Inflammatory macrophage treated with lipopolysaccharide for 1 hour (primary cell): ENCODE measurements around the gene PLK5.
"Not testable (repeated sequence)": the region's sequence is repeated elsewhere in the genome, so short reads cannot be mapped to it uniquely, and the experiment has no call there.

Experiments used
- DNase-seq, 2 donors: peaks; one replicate each; pipeline ENCODE4 v3.0.0-alpha.2; 2020 to 2022

The PLK5 gene, protein sequence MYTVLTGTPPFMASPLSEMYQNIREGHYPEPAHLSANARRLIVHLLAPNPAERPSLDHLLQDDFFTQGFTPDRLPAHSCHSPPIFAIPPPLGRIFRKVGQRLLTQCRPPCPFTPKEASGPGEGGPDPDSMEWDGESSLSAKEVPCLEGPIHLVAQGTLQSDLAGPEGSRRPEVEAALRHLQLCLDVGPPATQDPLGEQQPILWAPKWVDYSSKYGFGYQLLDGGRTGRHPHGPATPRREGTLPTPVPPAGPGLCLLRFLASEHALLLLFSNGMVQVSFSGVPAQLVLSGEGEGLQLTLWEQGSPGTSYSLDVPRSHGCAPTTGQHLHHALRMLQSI

DNA sequence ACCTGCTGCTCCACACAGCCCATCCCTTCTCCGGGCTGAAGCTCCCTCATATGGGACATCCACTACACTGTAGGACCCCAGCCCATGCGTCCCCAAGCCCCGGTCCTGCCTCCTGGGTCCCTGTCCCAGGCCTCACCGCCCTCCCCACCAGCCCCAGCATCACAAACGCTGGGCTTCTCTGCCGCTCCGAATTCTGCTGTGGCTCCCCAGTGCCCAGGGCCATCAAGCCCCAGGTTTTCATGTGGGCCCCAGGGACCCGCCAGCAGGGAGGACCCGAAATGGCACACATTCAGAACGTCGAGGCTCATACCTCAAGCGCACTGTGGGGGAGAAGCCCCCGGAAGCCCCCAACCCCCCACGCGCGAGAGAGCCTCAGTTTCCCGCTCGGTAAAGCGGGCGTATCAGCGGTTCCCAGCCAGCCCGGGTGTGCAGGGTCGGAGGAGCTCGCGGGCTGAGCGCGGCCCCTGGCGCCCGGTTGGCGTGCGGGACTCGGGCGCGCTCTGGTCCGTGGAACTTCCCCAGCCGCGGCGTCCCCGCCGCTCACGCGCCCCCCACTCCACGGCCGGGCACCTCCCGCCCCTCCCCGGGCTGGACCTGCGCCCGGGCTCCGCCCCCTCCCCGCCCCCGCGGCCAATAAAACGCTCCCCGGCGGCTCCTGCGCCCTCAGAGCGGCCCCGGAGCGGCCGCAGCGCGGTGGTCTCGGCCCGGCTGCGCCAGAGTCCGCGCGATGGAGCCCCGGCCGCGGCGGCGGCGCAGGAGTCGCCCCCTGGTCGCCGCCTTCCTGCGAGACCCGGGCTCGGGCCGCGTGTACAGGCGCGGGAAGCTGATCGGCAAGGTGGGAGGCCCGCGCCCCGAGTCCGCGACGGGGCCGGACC, at the start of gene PLK5:
Gene PLK5, plus strand, starts transcription at position 666 of the 875 bp plus-strand sequence. CDS start 2,920 bp downstream, outside the sequence.
- DNase-seq: no peak

DNA sequence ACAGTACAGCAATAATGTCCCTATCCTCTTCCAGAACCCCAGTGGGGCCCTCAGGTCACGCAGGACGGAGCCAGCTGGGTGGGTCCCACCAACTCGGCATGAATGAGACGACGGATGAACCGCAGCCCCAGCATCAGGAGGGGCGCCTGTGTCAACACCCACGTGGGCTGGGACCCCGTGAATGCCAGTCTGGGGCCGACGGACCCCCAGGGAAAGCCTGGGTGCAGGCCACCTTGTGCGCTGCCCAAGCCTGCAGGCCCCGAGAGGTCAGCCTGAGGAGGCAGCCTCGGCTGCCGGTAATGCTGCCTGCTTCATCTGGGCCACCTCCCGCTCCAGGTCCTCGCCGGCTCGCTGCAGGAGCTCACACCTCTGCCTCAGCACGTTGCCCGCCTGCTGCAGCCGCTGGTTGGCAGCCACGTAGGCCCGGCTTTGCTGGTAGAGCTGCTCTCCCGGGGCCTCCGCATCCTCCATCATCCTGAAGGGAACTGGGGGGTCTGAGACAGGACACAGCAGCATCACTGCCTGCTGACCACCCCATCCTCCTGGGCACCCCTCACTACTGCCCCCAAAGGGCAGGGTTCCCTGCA, 49.0 kb upstream of the PLK5 start:
- DNase-seq: no peak

DNA sequence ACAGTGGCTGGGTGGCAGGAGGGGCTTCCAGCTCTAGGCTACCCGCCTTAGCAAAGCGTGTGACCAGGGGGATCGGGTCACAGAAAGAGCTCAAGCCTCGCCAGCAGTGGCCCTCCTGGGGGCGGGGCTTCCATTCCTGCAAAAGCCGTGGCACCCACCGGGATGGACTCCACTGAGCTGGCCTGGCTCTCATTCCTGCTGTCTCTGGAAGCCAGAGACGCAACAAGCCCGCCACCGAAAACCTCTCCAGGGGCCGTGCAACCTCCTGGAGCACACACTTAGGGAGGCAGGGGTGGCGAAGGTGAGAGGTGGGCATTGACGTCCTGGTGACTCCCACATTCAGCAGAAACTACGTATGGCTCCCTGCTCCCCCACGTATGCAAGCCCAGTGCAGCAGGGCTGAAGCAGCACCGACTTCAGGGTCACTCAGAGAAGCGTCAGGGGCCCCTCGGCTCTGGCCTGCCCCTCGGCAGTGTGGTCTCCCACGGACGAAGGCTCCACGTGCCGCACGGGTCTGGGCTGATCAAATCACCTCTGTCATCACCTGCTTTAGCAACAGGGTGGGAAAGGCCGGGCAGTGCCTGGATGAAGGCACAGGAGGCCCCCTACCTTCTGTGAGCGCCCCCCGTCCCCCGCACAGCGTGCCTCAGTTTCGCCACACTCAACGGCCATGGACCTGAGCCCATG, 48.0 kb upstream of the PLK5 start:
- no peak for DNase-seq

DNA sequence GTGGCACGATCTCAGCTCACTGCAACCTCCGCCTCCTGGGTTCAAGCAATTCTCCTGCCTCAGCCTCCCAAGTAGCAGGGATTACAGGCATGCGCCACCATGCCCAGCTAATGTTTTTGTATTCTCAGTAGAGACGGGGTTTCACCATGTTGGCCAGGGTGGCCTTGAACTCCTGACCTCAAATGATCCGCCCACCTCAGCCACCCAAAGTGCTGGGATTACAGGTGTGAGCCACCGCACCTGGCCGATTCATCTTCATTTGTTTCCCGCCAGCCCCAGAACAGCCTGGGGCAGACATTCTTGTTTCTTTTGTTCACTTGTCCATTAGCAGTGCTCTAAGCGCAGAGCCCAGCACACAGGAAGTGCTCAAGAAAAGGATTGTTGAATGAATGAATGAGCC, 46.8 kb upstream of the PLK5 start:
- not testable (repeated sequence) for DNase-seq

DNA sequence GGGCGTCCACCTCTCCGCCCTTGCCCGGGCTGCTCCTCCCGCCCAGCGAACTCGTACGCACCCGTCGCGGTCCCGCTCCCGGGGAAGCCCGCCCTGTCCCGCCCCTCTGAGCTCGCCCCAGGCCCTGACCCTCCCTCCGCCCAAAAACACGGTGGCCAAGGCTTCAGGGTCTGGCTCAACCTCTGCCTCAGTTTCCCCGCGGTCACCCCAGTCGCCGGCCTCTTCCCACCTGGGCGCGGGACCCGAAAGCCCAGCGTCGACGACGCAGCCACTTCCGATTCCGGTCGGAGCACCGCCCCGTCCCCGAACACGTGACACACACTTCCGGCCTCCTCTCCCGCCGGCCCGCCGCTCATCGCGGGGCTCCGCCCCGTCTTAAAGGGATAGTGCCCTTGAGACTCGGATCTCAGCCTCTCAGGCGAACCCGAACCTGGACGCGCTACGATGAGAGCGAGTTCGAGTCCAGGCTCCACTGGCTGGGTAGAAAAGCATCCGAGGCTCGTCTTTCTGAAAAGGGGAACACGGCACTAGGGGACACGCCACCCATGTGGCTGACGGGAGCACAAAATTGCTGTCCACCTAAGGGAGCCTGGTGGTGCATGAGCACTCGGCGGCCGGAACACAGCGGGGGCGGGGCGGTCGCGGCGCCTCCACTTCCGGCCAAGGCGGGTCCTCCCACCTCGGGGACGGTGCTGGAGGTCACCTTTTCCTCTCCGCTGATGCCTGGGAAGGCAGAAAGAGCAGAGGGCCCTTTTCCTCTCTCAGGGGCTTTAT, 44.8 kb upstream of the PLK5 start, which contains the start of gene C19orf25:
Gene C19orf25, minus strand, starts transcription at position 282 of the 774 bp plus-strand sequence. CDS start 312 bp downstream, outside the sequence.
- peak; percentile 92 to 97 for DNase-seq

DNA sequence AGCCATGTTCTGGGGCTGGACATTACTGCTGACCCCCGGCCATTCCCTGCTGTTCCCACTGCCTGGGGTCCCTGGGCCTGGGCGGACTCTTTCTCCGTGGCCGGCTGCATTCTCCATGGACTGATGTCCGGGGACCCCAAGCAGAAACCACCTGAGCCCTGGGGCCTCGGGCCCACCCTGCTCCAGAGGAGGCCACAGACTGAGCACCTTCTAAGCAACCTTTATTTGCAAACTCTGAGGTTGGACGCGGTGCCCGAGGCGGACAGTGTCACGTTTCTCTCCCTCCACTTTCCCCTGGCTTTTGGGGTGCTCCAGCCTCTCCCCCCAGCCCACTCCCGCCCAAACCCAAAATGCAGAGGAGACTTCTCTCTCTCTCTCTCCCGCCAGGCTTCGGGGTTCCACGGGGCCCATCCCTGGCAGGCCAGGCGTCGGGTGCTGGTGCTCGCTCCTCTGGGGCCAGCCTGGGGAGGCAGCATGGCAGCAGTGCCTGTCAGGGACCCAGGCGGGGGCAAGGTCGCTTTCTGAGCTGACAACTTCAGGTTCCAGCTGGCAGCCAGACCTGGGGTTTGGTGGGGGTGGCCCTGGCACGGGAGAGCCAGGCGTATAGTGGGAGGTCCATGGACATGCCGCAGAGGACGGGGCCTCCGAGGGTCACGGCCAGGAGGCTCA, 42.5 kb upstream of the PLK5 start:
- no peak for DNase-seq

DNA sequence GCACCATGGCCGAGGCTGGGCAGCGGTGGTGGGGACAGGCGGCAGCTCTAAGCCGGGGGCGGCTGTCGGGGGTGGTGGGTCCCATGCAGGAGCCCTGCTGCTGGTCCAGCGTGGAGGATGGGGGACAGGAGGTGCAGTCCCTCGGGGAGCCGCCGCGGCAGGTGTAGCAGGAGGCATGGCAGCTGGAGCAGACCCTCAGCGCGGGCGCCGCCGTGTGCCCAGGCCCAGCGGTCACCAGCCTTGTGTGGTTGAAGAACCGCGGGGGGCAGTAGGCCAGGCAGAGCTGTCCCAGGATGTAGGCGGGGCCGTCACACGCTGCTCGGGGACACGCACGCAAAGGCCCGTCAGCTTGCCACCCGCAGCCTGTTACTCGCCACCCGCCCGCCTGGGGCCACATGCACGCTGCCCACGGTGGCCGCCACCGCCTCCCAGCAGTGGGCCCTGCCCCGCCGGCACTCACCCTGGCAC, 42.0 kb upstream of the PLK5 start:
- no peak for DNase-seq

DNA sequence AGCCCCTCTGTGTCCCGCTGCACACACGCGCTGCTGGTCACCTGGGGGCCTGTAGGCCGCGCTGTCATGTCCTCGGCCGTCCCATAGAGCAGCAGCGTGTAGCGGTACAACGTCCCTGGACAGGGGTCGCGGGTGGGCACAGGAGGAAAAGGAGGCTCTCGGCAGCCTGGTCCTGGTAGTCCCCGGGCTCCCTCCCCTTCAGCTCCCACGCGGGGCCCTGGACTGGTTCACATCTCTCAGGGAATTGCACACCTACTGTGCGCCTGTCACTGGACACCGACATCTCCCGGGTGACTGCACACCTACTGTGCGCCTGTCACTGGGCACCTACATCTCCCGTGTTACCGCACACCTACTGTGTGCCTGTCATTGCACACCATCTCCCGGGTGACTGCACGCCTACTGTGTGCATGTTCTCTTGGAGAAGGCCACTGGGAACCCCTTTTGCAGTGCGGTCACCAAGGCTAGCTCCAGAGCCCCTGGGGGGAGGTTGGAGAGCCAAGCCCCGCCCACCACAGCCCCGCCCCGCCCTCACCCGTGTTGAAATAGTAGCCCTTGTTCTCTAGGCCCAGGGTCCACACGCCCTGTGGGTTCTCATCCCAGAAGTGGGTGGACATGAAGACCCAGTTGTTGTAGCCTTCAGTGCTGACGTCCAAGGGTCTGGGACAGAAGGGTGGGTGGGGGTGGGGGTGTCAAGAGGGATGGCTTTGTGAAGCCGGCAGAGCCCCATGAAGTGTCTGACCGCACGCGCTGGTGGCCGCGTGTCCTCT, 41.3 kb upstream of the PLK5 start:
- DNase-seq: no peak

DNA sequence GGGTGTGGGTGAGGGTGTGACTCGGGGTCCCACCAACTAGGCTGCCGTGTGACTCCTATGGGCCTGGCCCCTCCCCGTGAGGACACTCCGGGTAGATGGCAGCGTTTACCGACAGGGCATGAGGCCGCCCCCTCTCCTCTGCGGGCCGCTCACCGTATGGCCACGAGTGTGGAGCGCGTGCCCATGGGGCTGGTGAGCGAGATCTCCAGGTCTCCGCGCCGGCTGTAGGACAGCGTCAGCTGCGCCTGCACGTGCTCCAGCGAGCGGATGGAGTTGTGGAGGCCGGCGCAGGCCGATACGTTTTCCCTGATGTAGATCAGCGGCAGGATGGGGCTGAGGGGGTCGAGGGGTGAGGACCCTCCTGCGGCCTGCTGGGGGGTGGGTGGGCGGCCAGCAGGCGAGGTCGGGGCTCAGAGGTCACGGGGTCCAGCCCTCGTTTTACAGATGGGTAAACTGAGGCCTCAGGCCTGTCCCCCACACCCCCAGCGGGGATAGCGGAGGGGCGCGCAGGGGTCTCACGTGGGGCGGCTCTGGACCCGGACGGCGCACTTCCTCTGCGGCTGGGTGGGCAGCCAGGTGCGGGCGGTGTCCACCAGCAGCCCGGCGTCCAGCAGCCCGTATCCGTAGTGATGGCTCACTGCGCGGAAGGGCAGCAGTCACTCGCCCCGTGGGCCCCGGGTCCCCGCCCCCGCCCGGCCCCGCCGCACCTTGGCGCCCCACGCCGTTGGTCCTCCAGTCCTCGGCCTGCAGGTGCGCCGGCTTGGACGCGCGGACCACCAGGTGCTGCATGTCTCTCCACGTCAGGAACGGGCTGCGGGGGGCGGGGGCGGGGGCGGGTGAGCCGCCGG, 40.5 kb upstream of the PLK5 start:
- DNase-seq: no peak

DNA sequence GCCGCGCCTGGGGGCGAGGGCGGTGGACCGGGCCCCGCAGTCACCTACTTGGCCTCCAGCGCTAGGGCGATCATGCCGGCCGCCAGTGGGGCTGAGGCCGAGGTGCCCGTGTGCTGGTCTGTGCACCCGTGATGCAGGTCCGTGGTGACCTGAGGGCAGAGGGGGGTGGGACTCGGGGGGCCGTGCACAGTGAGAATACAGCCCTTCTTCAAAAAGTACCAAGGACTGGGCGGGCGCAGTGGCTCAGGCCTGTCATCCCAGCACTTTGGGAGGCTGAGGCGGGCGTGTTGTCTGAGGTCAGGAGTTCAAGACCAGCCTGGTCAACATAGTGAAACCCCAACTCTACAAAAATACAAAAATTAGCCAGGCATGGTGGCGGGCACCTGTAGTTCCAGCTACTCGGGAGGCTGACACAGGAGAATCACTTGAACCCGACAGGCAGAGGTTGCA, 39.9 kb upstream of the PLK5 start:
- no peak for DNase-seq

DNA sequence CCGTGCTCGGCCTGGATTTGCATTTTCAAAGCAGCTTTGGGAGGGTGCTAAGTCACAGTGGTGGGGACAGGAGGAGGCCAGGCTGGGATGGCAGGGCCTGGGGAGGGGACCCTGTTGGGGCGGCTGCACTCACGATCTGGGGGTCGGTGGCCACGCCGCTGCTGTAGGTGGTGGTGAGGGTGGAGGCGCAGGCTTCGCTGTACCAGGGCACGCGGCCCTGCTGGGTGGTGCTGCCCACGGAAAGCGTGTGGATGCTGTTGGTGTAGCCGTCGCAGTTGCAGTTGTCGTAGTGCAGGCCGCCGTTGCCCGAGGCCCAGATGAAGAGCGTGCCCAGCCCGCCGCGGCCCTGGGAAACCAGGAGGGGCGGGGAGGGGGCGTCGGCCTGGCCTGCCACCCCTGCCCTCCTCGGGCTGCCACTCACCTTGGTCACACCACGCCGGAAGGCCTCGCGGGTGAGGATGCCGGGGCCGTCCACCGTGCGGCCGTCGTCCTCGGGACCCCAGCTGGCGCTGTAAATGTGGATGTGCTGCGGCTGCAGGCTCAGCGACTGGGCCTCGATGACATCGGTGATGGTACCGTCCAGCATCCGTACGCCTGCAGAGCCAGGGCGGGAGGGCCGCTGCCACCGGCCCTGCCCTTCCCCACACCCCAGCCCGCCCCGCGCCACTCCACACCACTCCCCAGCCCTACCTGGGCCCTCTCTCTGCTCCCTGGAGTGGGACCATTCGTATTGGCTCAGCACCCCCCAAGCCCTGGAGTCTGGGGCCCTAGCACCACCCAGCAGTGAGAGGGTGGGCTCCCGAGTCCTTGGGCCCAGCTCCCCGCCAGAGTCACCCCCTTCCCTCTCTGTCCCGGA, 36.9 kb upstream of the PLK5 start:
- no peak for DNase-seq

DNA sequence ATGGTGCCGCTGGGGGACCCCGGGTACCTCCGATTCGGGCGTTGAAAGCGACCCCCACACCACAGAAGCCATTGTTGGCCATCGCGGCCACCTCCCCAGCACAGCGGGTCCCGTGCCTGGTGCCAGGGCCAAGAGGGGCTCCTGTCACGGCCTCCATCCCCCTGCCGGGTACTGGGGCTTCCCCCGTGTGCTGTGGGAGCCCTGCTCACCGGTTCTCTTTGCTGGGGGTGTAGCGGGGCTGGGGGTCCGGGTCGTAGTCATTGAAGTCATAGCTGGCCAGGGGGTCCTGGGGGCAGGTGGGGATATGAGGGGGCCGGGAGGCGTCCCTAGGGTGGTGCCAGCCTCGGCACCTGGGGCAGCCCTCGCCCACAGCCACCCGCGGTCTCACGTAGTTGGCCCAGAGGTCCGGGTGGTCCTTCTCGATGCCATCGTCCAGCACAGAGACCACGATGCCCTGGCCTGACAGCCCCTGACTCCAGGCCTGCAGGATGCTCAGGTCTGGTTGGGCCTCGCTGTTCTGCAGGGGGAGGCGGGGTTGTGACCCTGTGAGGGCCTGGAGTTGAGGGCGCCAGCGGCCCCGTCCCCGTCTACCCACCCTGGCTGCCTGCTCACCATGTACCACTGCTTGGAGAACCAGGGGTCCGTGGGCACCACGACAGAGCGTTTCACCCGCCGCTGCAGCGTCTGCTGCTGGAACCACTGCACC, 36.1 kb upstream of the PLK5 start:
- no peak for DNase-seq

DNA sequence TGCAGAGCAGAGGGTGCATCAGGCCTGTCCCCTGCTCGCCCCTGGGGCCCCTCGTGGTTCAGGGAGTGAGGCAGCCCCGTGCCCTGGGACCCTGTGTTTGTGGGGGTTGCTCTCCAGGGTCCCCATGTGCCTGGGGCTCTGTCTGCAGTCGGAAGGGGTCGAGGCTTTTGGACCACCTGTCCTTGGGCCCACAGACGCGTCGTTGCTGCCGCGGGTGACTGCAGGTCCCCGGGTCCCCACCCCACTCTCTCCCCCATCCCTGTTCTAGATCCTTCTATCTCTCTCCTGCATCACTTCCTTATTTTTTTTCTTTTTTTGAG, 35.6 kb upstream of the PLK5 start:
- no peak for DNase-seq

DNA sequence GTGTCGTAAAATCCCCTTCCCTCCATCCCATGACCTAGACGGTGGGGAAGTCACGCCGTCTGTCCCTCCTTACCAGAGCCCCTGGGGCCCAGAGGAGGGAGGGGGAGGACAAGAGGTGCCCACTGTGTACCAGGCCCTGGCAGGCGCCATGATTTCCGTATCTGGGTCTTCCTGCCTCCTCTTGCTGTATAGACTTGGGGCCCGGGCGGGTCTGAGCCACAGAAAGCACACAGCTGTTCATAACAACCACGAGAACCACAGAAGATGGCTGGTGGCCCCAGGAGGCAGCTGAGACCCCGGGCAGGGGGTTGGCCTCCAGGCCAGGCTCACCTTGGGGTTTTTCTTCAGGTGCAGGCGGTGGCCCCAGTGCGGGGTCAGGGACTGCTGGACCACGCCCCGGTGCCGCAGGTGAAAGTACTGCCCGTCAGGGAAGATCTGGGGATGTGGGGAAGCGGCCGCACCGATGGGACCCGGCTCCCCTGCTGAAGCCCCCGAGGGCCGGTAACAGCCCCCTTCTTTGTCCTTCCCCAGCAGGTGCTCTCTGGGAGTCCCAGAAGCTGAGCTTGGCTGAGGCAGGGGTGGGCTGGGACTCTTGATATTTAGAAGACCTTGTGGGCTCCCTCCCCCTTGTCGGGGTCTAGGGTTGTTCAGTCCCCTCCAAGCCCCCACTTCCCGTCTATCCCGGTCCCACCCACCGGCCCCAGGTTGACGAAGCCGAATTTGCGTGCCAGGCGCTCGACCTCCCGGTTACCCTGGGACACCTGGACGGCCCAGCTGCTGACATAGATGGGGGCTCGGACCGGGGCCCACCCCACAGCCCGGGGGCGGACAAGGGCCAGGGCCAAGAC, 34.2 kb upstream of the PLK5 start:
- no peak for DNase-seq

DNA sequence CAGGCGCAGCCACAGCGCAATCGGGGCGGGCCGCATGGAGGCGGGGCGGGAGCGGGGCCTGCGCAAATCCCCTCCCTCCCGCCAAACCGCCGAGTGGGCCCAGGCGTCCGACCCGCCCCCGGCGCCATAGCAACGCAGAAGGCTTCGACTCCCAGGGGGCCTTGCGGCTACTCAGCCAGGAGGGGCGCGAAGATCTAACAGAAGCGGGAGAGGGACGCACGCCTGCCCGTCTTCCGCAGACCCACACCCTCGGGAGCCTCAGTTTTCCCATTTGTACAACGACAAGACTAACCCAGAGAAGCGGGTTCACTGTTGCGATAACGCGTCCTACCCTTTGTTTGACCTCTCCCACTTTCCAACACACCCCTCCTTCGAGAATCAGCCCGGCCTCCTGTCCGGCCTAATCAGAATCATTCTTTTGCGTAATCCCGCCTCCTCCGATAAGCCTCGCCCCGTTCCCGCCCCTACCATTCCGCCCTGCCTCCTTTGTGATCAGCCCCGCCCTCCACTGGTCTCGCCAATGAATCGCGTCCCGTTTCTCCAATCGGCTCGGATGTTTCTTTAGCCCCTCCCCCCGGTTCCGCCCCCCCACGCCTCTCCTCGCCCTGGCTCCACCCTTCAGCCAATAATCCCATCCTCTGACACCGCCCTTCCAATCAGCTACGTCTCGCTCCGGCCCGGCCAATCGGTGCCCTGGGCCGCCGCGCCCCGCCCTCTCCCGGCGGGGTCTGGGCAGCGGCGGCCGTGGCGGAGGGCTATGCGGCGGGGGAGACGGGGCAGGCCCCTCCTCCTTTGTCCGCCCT, 33.4 kb upstream of the PLK5 start, which contains the start of gene PCSK4:
Gene PCSK4, minus strand, starts transcription at position 40 of the 803 bp plus-strand sequence. Its CDS starts 4 bp downstream, at position 36.
- DNase-seq: peak; percentile 98 to 100
